Right renal cortex interstitium (tissue), 3 donors: Measurements from ENCODE around the gene IGSF21. TPM values are rescaled to one million over a fixed set of nuclear protein-coding genes. Genes with fewer than 3 reads are reported as not detected.
"Not testable (repeated sequence)": the region's sequence is repeated elsewhere in the genome, so short reads cannot be mapped to it uniquely, and the experiment has no call there.

Experiments
- DNase-seq, 3 donors: peaks; one replicate each; pipeline ENCODE4 v3.0.0-alpha.2; 2013; ENCODE audit warnings: low read depth in 3 of 3, low spot score in 2 of 3
- polyA plus RNA-seq, 3 donors: library from polyadenylated mRNA; unstranded; fragments of 120-200 nt; gene quantifications; one replicate each; pipeline ENCODE4 v1.2.1, GENCODE V29; 2013; ENCODE audit not compliant: insufficient read length in 3 of 3

Gene IGSF21
- polyA plus RNA-seq, 3 donors: 0.32 to 0.36 (median 0.34) TPM

DNA sequence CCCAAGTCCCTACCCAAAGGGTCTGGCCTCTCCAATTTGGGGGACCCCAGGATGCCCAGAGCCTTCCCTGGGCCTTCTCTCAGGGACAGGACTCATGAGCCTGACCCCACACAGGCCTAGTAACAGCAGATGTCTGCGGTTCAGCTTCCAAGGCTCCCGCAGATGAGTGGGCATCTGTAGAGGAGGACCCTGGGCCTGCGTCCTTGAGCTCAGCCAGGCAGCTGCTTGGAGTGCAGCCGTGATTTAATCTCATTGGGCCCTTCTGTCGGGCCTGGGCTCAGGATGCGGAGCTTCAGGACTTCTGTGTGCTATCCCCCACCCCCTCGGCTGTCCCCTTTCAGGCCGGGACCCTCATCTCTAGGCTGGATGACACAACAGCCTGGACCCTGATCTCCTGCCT, 35.4 kb downstream of the IGSF21 start:
- no peak for DNase-seq

DNA sequence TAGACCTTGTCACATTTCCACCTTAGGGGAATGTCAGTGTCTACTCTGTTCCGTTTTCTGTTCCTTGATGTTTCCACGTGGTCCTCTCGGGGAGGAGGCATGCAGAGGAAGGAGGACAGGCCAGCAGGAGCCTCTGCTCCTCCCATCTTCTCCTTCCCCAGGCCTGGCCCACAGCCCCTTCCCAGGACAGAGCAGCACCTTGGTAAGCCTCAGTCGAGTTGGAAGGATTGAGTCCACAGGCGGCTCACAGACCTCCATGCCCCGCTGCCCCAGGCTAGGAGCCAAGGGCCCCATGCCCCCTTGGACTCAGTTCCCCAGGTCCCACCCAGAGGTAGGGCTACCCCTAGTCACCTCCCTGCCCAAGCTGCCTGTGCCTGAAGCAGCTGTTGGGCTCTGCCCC, 36.5 kb downstream of the IGSF21 start:
- no peak for DNase-seq

DNA sequence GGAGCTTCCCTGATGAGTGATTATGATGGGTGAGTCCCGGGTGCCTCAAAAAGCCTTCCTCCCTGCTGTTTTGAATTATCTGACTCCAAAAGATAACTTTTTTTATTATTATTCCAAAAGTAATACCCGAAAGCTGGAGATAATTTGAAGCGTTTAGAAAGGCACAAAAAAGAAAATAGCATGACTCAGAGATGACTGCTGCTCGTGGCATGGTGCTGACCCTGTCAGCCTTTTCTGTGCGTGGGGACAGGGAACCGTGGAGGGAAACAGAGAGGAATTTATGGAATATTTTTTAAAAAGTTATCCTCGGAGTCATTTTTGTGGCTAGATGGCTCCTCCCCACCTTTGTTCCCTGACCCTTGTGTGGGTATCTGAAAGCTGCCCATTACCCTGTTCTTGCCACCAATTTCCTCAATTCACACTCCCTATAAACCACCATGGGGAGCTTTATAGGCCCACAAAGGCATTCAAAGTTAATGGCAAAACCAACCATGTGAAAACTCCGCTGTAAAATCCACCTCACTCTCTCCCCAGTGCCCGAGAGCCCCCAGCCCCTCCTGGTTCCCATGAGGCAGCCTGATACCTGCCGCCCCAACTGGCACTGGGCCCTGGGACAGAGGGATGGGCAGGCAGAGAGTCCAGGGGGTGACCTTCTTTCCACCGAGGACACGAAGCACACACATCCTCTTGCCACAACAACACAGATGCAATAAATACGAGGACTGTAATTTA, 37.5 kb downstream of the IGSF21 start:
- no peak for DNase-seq

DNA sequence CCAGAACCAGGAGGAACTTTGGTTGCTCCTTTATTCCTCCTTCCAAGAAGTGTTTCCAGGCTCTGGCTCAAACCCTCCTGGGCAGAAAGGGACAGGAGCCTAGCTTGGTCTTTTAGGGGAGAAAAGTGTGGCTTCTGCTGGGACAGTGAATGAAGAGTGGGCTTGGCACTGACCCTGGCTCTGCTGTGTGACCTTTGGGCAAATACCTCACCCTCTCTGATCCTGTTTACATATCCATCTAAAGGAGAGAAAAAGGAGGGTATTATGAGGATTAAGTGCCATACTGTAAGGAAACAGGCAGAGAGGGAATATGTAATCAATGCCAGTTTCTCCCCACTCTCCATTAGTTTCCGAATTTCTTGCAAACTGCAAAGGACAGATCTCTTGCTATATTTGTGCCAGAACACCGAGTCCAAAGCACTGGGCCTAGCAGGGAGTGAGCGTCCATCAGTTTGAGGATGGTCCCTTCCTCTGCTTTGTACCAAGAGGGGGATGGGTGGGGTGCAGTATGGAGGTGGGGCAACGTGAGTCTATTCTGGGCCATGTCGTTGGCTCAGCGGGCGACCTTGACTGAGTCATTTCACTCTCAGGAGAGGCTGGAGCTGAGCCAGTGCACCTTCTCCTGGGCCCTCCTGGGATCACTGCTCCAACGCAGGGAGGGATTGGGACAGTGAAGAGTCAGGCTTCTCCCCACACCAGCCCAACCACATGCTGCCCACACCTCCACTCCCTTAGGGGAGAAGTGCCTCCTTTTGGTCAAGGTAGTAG, 38.4 kb downstream of the IGSF21 start:
- no peak for DNase-seq

DNA sequence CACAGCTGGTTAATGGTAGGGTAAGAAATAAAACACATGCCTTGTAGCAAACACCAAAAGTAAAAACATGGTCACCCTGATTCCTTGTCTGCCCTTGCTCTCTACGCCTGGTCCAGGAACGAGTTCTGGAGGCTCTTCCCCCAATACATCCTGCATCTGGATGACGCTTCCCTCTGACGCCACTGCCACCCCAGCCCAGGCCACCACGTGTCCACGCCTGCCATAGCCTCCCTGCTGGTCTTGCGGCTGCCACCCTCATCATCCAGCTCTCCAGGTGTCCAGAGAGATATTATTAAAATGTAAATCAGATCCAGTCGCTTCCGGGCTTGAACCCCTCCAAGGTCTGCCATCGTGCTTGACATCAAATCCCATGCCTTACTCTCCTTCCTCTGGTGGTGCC, 39.3 kb downstream of the IGSF21 start:
- DNase-seq: no peak

DNA sequence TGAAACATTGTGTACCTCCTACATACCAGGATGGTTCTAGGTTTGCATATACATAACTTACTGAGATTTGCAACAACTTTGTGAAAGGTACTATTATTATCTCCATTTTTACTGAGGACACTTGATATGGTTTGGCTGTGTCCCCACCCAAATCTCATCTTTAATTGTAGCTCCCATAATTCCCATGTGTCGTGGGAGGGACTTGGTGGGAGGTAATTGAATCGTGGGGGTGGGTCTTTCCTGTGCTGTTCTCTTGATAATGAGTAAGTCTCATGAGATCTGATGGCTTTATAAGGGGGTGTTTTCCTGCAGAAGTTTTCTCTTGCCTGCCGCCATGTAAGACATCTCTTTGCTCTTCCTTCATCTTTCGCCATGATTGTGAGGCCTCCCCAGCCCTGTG, 40.1 kb downstream of the IGSF21 start:
- DNase-seq: no peak

DNA sequence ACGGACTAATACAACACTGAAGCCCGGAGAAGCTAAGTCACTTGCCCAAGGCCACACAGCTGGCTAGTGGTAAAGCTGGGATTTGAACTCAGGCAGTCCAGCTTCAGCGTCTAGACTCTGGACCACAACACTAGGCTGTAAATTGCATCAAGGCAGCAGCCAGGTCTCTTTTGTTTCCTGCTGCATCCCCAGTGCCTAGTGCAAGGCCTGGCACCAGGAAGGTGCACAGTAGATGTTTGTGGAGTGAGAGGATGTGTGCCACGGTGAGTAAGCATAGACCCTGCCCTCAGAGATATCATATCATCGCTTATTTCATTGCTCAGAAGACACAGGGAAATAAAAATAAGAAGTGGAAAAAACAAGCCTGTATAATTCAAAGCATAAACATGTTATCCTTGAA, 40.9 kb downstream of the IGSF21 start:
- DNase-seq: no peak

DNA sequence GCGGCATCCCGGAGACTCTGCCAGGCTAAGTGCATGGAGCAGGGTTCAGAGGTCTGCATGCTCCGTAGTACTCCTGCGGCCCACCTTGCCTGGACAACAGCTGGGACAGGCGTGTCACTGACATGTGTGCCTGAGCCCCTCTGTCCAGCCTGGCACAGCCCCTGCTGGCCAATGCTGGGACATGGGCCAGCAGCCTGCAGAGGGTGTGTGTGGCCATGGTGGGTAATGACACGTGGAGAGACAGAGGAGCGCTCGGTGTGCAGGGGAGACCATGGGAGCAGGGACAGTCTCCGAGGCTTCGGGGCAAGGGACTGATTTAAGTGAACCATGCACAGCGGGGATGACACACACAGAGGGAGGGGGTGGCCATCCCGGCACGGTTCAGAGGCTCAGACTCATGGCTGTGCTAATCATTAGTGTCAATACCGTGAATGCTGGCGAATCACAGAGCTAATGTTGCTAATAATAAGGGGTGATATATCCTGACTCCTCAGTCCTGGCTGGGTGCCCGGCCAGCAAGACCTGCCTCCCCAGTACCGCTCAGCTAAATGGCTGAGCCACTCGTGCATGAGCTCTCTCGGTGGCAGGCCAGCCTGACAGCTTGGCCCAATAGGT, 41.5 kb downstream of the IGSF21 start:
- DNase-seq: no peak

DNA sequence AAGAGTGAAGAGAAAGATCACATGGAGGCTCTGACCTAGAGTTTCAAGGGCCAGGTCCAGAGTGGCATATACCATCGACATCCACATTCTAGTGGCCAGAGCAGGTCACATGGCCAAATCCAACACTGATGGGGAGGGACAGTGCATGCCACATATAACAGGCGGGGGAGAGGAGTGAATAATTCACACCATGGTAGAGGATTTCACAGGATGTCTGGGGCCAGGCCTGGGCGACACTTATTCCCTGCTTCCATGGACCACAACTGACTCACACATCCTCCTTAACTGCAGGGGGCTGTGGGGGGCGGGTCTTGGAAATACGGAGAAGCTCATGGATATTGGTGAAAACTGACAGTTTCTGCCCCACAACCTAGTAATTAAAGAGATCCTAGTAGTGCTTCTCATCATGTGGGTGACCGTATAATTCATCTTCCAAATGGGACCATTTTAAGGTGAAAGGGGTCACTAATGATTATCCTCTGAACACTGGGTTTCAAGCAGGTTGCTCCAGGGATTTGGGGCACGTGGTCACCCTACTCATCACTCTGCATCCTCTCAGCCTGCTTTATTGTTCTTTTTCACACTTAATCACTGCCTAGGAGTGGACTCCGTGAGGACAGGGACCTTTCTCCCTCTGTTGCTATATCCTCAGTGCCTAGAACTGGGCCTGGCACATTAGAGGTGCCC, 44.0 kb downstream of the IGSF21 start:
- DNase-seq: no peak

DNA sequence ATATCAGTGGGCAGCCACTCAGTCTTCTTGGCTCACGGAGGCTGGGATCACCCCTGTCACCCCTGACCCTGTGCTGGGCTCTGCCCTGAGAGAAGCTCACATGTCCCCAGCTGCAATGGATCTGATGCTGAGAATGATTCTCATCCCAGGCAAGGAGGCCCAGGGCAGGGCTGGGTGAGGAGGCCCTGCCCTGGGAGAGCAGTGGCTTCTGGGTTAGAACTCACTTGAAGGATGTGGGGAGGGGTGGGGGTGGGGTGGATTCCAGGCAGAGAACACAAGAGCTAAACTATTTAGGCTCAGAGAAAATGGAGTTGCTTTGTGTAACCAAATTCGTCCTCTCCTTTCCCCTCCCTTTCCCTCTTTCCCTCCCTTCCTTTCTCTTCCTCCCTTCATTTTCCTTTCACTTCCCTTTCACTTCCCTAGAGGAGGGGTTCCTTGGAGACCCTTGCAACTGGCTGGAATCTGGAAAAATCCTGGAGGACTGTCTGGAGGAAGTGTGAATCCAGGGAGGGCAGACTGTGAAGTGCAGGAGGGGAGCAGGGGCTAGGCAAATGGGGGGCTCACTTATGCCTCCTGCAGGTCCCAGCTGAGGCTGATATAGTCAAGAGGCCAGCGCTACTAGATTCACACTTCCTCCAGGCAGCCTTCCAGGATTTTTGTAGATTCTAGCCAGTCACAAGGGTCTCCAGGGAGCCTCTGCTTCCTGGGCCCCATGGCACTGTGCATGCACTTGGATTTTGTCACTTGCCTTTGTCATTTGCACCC, 47.0 kb downstream of the IGSF21 start:
- DNase-seq: no peak

DNA sequence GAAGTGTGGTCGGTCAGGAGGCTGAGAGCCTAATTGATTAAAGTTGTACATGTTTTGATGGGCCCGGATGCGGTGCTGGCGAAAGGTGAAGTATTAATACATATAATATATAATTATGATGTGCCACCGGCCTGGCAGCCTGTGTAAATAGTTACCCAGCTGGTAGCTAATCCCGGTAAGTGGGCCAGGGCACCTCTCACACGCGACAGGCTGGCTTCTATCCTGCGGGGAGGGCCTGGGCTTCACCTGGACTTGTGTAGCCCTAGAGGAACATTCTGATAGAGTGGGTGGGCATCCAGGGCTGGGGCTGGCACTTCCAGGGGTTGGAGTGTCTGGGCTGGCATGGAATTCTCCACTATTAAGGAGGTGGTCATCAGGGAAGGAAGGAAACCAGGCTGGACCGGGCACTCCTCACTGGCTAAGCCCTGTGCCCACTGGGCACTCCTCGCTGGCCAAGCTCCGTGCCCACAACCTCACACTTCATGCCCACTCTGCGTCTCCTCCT, 48.3 kb downstream of the IGSF21 start:
- DNase-seq: no peak

DNA sequence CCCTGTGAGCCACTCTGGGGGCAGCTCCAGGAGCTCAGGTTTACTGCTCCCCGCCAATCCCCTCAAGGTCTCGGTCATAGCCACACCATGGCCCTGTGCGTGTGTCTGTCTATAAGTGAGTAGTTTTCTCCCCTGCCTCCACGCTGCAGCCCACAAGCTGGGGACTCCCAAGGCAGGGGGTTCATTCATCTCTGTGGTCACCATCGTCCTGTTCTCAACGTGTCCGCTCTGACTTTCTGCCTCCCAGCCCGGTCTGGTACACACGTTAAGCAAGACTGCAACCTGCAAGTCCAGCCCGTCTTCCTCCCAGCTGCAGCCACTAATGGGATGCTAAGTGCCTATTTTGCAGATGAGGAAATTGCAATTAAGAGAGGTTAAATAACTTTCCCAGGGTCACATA, 49.8 kb downstream of the IGSF21 start:
- DNase-seq: no peak

DNA sequence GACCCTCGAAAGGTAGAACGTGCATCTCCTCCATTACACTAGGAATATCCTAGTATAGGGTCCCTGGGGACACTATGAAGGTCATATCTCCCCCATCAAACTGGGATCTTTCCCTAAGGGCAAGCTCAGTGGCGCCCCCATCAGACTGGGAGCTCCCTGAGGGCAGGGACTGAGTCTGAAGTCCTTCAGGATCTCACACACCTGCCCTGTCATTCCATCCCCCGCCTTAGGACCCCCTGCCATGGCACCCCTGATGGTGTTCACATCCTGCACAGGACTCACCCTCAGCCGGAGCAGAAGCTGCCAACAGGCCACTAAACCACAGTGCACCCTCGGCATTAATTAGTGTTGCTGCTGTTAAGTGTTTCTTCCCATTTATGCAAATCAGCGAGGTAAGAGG, 50.4 kb downstream of the IGSF21 start:
- no peak for DNase-seq

DNA sequence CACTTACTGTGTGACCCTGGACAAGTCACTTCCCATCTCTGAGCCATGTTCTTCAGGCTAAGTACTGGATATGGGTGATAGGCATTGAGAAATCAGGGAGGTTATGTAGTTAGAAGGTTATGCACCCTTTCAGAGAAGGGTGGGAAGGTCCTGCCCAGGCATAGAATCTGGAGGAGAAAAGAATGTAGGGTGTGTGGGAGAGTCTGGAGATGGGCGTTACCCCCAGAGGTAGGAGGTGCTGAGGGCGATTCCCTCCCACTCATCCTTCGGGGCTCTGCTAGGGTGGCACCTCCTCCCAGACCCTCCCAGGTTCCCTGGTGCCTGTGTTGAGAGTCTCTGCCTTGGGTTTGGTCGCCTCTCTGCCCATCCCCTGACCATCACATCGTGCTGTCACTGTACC, 51.1 kb downstream of the IGSF21 start:
- no peak for DNase-seq

DNA sequence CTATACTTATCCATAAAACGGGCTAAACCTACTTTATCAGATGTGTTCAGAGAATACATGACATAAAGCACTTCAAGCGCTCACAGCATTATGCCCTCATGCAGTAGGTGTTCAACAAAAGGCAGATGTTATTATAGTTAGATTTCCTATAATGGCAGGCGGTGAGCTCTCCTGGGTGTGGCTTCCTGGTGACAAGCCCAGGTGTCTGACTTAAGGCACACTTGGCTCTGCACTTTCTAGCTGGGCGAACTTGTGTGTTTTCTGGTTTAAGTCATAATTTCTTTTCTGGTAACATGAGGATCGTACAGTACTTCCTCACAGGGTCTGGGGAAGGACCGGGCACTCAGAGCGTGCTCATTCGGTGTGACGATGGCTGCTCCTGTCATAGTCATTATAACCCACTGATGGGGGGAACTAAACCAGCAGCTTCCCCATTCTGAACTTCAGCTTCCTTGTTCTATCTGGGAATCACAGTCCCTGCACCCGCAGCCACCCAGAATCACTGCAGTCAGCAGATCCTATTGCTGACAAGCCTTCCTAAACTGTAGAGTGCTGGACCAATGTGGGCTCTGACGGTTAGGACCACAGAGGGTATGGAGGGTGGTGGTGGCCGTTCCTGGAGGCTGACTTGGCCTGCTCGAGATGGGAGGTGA, 52.8 kb downstream of the IGSF21 start:
- DNase-seq: no peak

DNA sequence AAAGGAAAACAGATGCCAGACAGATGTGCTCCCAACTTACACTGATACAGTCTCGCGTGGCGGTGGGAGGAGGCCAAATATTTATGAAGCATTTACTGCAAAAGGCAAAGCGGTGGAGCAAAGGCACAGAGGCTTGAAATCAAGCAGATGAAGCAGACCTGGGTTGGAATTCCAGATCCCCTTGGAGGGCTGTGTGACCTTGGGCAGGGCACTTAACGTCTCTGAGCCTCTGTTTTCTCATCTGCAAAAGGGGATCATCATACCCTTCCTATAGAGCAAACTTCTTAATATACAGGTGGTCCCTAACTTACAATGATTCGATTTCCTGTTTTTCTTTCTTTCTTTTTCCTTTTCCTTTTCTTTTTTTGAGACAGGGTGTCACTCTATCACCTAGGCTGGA, 54.1 kb downstream of the IGSF21 start:
- DNase-seq: no peak

DNA sequence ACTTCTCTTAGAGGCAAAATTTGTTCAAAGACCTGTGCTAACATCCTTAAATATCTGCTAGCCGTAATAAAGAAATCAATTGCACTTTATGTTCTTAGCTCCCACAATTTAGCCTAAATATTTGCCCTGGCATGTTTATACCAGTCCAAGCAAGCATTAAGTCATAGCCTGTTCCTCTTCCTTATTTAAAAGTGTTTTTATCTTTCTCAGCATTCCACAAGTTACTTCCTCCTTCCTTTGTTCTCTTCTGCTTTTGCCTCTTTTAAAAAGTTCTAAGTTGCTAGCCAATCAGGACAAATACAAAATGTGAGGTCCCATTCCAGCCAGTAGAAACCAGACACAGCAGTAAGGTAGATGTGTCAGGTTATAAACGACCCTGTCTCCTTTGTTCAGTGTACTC, 58.0 kb downstream of the IGSF21 start:
- not testable (repeated sequence) for DNase-seq

DNA sequence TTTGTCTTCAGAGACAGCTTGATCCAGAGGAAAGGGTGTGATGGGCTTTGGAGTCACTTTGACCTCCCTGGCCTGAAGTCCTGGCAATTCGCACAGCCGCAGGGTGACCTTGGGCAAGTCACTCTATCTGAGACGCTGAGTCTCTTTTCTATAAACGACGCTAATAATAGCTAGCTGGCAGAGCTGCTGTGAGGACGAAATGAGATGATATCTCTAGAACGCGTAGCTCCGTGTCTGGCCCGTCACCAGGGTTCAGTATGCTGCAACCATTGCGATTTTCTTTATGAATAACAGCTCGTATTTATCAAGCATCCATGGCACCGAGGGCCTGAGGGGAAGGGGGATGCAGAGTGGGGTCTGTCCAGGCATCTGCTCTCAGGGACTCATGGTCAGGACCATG, 58.7 kb downstream of the IGSF21 start:
- DNase-seq: no peak

DNA sequence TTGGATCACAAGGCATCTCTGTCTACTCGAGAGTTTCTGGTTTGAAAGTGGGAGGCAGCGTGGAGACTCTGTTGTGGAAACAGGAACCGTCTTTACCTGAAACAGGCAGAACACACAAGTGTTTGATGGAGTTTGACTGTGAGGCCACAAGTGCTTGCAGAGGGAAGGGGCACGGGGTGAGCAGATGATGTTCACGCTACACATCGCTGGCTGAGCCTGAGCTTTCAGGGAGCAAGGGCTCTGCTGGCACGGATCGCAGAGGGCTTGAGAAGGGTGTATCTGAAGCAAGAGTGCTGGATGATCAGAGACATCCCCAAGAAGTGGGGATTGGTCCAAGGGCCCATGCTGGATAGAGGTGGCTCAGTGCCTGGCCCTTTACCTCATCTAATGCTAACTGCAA, 59.3 kb downstream of the IGSF21 start:
- DNase-seq: no peak

DNA sequence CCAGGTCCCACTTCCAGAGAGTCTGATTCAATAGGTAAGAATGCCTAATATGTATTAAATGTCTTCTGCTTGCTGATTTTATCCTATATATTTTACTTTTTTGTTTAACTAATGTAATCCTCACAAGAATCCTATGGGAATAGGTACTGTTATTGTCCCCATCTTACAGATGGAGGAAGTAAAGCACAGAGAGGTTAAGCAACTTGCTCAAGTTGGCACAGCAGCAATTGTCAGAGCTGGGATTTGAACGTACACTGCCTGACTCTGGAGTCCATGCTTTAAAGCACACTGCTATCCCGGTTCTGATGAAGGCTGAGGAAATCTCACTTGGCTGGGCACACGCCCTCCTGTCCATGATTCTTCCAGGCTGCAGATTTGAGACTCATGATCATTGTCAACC, 62.8 kb downstream of the IGSF21 start:
- no peak for DNase-seq
